Activated T-helper 1 cell treated with anti-CD3 and anti-CD28 coated beads, Interleukin-2, amount 50 U/mL, for 16 hours (primary cell): ENCODE data around the gene PPM1F.

Source experiments
- DNase-seq, 2 donors: peaks; one replicate each; pipeline ENCODE4 v3.0.0-alpha.2; 2020; ENCODE audit warnings: low read depth in 1 of 2, low spot score in 1 of 2

PPM1F gene

DNA sequence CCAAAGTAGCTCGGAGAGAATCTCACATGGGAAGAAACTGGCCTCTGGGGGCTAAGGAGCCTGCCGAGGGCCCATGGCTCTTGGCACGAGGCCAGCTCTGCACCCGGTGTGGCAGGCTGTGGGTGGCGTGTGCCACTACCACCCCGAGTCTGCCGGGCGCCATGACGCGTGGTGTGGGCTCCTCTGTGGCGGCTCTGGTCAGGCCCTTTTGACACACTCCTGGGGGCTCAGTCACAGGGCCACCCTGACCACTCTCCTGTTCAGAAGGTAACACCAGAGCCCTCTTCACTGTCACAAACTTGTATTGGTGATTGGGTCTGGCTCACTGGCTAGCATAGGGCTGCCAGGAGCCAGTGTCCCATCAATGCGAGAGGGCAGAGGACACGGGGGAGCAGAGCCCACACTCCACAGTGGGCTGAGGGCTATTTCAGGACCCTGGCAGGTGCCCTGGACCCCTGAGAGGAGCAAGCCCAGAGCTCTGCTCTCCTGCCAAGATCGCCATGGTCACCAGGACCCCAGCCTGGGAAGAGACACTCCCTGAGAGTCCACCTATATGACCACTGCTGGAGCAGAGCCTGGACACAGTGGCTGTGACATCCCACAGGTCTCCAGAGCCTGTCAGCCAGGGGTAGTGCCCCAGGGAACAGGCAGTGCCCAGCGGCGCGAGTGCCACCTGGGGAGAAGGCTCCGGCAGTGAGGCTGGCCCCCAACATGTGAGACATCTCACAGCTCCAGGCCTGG lies 8.6 kb upstream of the PPM1F start:
- DNase-seq: no peak

DNA sequence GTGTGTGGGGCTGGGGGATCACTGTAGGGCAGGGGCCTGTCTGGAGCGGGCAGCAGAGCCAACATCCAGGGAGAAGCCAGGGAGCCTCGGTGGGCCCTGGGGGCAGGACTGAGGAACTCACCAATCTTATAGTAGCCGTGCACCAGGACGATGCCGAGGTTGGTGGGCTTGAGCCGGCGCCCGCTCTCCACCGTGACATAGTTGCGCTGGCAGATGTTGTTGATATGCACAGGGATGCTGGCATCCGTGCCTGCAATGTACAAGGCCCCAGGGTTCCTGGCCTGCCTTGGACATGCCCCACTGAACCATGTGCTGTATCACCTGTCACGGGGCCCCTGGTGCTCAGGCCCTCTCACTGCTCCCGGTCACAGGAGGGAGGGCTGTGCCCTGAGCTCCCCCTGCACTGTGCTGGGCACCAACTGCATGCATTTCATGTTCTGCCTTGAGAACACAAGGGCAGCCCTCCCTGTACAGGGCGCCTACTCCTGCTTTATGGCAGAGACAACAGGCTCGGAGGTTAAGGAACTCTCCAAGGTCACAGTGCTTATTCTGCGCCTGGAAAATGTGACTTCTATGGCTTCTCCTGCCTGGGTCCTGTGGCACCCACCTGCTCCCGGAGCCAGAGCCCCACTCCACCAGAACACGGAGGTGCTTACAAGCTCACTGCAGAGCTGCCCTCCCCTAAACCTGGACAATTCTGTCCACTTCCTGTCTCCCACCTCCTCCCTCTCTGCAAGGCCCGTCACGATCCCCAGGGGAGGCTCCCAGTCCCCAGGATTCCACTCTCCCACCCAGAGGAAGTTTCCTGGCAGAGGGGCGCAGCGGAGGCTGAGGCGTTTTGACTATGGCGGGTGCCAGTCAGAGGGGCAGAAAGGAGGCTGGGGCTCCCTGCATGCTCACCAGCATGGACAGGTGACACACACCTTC lies 7.8 kb upstream of the PPM1F start:
- DNase-seq: no peak

DNA sequence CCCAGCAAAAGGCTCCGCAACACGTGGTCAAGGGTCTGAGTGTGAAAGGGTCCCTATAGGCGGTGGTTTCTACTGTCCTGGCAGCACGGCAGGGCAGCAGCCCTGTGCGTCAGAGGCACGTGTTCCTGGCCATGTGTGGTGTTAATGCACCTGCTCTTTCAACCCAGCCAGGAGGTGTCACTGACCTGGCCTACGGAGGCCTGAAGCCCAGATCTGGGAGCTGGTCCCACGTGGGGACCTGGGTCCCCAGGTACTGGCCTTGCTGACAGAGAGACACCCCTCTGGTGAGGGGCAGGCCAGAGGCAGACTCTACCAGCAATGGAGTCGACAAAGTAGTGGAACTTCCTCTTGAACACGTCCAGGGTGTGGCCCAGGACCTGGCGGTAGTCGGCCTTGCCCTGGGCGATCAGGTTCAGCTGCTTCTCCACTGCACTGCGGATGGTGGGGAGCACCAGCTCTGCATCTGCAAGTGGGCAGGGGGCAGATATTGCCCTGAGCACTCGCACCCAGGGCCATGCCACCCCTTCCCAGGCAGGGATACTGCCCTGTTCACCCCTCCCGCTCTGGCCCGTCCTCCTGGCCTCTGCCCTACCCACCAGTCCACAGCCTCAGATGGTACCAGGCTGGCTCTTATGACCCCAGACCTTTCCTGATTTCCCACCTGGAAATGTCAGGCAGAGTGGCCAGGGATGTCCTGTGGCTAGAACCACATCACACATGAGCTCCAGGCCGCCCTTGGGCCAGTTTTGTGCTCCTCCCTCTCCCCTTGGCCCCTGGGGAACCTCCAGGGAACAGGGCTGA lies 6.8 kb upstream of the PPM1F start:
- no peak for DNase-seq

DNA sequence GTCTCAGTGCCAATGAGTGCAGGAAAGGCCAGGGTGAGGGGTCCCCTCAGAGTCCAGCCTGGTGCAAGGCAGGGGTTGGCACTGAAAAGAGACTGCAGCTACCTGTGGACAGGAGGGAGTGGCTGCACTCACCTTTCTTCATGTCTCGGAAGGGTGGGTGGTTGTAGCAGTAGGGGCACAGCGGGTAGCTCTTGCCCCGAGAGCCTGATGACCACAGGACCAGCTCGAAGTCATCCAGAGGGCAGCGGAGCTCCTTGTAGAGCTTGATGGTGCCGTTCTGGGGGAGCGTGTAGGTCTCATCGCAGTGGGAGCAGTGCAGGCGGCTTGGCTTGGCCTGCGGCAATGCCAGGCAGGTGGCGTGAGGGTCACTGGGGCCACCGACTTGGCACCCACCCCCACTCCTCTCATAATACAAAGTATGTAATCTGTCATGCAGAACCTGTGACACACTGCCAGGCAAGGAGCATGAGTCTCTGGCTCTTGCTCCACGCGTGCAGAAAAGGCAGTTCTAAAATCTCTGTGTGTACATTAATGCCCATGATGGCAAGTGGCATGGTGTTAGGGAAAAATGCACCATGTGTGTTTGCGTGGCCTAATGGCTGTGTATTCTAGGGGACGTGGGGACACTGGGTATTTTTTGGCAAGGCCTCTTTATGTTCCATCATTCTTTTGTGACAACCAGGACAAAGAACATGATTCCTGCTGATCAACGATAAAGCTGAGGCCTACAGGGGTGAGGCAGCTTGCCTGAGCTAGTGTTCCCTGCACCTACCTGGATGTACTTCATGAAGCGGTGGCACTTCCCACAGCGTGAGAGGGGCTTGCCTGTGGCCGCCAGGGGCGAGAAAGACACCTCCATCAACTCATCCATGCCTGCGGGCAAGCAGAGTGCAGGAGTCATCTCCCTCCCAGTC lies 6.0 kb upstream of the PPM1F start:
- DNase-seq: no peak

DNA sequence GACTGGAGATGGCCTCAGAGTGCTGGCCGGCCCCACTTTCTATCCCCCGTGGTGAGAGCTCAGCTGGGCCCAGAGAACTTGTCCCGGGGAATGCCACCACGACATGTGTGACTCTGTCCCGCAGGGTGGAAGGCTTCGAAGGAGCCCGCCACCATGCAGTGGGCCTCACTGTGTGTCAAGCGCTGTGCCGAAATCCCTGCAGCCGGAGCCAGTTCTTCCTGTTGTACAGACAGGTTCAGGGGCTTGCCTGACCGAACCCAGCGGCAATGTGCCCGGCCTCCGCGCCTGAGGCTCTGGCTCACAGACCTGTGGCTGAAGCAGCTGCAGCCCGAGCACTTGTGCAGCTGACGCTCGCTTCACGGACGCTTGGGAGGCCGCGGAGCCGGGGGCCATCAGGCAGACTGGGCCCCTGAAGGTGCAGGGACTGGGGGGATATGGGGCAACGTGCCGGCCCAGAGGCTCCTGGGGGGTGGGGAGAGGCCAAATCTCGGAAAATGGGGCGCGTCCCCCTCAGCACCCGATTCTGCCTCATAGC lies 650 bp downstream of the PPM1F start:
- DNase-seq: no peak

DNA sequence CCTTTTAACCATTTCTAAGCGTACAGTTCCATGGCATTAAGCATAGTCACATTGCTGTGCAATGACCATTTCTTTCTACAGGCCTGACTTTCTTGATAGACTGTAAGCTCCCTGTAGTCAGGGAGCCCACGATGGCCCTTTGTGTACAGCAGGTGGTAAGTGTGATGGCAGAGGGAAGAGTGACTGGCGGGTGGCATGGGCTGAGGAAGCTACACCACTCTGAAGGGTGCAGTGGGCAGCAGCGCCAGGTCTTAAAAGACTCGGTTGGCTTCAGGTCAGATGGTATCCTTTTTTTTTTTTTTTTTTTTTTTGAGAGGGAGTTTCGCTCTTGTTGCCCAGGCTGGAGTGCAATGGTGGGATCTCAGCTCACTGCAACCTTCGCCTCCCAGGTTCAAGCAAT lies 1.6 kb downstream of the PPM1F start:
- no peak for DNase-seq

DNA sequence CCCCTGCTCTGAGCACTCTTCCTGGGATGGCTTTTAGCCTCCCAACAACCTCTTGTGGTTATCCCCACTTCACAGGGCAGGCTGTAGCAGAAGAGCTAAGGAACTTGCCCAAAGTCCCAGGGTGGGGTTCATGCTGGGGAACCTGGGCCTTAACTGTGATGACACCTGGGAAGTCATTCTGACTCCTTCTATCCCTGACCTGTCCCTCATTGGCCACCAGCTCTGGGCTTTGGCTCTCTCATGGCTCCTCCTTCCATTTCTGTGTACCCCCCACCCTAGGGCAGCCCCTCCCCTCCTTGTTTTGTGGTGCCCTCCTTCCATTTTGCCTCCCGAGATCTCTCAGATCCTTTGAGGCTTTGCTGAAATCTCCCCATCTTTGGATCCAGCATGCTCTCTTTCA lies 2.7 kb downstream of the PPM1F start:
- DNase-seq: no peak

DNA sequence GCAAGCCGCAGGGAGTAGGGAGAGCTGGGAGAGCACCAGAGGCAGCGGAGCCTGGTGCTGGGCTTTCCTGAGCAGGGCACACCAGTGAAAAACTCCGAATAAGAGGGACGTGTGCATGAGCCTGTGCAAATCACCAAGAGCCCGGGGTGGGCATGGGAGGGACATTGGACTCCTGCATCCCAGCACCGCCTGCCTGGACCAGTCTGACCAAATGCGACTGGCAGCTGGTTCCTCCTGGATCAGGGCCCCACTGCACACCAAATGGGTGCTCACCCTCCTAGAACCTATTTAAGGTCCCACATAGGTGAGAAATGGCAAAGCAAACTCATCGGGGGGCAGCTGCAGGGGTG lies 3.1 kb downstream of the PPM1F start:
- no peak for DNase-seq

DNA sequence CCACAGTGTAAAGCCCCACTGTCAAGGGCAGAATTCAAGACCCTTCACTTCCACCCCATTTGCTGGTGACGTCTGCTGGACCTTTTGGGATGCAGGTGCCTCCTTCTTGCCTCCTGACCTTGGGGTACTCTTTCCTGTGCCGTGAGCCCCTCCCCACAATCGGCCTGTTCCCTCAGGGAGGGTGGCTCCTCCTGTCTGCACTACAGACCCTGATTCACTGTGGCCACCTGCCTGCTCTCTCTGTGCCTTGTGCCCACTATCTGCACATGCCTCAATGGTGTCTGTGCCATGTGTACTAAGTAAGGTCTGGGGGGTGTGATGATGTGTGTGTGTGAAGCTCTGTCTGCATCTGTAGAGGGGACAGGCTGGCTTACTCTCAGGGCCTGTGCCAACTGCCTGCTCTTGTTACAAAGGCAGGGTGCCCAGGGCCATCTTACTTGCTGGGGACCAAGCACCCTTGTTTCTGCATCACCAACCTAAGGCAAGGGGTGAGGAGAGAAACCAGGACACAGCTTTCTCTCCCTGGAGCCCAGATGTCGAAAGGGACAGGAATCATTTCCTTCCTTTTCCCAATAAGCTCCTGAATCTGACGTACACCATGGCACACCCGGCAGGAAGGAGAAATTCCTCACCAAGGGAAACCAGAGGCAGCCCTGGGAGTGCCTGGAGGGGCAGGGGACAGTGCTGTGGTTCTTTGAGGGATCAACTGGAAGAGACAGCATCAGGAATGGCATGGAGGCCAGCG lies 3.7 kb downstream of the PPM1F start:
- no peak for DNase-seq

DNA sequence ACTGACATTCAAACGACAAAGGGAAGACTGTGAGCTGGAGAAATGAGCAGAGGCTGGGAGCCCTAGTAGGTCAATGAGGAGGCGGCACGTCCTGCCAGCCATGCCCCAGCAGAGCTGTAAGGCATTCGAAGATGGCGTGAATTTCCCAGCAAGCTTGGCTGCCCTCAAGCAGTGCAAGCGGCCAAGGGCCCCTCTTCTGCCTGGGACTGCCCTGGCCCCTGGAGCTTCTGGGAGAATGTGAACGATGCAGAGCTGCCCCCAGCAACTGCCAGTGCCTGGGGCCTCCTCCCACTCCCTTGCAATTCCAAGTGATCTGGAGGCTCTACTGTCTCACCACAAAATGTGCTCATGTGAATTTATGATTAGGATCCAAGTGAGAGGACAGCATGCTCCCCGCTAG lies 4.3 kb downstream of the PPM1F start:
- no peak for DNase-seq

DNA sequence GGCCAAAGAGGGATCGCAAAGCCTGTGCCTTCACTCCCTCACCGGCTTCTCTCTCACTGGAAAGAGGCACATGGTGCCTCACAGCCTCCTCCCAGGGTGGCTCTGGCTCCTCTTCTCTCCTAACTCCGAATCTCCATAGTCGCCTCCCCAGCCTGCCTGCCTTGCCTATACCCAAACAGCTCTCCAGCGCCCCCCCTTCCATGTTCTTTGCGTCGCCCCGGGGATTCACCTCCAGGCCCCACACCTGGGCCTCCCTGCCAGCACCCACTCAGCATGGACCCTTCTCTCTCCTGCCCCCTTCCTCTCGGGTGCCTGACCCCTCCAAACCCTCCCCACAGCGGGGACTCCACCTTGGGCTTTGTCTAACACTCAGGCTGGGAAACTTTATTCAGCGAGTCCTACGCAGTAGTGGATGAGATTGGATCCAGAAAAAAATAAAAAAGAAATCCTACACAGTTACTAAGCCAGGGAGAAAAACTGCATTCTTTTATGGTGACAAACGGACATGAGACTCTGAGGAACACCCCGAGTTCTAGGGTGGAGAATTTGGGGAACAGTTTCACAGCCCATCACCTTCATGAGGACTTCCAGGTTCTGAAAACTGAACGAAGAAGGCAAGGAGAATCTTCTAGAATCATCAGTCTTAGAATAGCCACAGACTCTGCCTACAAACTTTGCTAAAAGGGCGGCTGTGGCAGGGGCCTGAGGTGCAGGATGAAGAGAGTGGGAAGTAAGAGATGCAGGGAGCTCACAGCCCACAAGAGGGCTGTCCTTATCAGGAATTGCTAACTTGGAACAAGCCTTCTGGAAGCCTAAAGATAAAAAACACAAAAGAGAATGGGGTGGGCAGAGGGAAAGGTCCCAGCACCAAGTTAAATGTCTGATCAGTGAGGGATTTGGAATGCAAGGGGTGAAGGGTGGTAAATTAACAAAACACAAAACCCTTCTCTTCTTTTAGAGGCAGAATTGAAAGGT lies 5.3 kb downstream of the PPM1F start:
- no peak for DNase-seq

DNA sequence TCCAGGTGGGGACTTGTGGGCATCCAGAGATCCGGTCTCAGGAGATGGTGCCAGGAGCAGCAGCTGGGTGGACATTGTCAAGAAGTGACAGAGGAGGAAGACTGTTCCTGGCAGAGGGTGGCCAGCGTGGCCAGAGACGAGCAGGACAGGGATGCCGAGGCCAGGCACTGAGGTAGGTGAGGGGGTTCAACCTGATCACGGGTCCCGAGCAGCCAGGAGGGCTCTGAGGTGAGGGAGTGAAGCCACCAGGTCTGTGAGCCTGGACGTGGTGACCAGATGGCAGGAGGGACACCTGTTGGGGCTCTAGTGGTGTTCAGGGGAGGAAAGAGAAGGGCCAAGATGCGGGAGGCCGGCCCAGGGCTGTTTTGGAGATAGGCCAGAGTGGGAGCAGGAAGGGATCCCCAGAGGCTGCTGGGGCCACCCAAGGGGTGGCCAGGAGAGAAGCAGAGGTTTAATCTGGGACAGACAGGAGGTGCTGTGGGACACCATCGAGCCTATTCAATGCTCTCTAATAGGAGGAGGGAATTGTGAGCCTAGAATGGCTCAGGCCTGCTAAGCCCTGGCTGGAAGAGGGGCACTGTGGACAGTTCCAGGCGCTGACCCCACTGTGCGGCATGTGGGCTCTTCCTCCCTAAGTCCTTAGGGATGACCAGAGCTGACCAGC lies 6.3 kb downstream of the PPM1F start:
- DNase-seq: no peak

DNA sequence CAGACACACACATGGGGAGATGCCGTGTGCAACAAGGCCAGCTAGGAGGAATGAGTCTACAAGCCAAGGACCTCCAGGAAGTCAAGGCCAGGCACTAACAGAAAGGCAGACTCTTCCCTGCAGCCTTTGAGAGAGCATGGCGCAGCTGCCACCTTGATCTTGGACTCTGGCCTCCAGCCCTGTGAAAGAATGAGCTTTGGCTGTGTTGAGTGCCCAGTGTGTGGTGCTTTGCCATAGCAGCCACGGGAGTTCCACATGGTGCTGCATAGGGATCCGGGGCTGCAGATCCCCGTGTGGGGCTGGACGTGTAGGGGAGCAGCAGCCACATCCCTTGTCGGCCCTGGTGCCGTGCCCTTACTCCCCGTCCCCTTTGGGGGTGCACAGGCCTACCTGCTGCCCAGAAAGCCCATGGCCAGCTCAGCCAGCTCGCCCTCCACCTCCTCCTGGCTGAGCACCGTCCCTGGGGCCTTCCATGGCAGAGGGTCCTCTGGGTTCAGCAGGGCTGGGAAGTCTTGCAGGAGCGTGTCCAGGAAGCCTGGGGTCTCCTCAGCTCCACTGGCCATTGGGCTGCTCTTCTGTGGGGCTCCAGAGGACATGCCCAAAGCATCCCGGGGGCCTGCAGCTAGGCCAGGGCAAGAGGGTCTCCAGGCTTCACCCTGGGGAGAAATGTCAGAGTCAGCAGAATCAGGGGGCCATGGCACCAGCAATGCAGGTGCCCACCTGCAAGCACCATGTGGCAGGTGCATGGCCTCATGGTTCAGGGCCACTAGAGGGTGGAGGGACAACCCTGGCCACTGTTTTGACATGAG lies 7.0 kb downstream of the PPM1F start:
- no peak for DNase-seq

DNA sequence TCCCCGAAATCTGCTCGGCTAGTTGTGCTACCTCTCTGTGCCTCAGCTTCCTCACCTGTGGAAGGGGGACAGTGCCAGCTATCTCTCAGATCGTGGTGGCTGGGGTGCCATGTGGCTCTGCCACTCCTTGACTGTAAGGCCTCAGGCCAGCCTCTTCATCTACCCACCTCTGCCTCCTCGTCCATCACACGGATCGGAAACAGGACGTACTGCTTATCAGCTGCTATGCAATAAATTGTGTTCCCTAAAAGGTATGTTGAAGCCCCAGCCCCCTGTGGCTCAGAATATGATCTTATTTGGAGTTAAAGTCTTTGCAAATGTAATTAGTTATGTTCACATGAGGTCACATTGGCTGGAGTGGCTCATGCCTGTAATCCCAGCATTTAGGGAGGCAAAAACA lies 7.8 kb downstream of the PPM1F start:
- no peak for DNase-seq

DNA sequence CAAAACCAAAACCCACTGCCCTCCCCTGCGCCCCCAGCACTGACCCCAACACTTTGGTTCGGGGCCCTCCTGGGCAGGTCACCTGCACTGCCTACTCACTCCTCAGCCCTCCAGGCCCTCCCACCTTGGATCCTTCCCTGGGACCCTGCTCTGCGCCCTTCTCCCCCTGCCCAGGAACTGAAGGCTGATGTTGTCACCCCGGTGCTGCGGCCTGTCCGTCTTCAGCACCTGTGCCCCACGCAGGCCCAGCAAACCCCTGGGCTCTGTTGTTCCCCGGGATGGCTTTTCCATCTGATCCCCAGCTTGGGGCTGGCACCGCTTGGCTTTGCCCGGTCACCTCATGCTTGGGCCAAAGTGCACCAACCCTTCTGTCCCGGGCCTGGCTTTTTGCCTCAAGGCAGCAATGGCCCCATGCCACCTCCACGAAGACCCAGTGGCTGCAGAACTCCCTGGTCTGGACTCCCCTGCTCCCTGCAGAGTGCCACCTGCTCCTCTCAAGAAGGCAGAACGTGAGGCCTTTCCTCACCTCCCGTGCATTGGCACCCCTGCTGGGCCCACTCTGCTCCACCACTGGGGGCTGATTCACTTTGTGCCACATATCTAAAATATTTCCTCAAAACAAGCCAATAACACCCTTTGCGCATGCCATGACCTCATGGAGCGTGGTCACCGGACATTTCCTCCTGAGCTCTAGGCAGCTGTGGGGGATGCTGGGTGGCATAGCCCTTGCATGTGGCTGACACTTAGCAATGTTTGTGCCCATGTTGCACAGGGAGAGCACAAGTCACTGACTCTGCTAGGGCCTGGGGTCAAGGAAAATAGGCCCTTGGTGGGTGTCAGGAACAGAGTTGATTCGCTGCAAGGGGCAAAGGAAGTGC lies 8.8 kb downstream of the PPM1F start:
- no peak for DNase-seq
